ENCODE data around the gene RAB1A. TPM values are rescaled to one million over a fixed set of nuclear protein-coding genes. Genes with fewer than 3 reads are reported as not detected.

RAB1A gene
- 98.8 and 105 TPM in 2 replicates for total RNA-seq

DNA sequence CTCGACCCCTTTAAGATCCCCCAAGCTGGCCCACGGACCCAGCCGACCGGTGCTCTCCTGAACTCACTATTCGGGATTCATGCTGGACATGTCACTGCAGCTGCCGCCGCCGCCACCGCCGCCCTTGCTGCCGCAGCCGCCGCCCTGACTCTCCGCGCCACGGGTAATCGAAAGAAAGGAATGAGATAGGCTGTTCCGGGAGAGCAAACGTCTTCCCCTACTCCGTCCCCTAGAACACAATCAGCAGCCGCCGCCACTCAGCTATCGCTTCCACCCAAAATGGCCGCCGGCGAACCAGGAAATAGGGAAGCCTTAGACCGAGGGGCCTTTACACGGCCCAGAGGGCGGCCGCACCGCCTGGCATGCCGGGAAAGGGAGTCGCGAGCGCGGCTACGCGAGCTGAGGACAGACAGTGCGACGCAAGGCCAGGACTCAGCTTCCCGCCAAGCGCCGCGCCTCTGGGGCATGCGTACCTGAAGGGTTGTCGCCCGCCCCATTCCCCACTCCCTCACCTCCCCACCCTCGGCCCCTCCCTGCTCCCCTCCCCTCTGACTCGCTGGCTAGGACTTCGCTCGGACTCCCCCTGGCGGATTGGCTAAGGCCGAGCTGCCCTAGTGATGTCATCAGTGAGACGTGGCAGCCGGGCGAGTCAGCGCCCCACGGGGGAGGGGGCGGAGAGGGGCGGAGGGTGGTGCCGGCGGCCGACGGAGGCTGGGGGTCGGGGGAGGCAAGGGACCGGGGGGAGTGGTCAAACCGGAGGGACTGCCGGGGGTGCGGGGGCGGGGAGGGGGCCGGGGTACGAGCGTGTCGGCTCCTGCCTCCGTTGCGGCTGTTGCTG is at the start of gene RAB1A:
TSS of gene RAB1A (minus strand) at position 281 of the 838 bp plus-strand sequence. CDS start at position 90, 191 bp downstream.

GRCh38 chr2:65056215-65057053 is 73.5 kb downstream of the RAB1A start, which contains the start of gene CEP68:
TSS of gene CEP68 (plus strand) at chr2:65056416. CDS start at chr2:65069445, 13,029 bp downstream.

Small RNAs within 50 kb of the gene (small RNA-seq; reads per million reads assigned to genes)
- gene RF00090, result not detected

Other genes with a start within 250 kb of the RAB1A start
- 59.7 and 83.9 TPM in 2 replicates for gene SLC1A4, start 140.7 kb downstream of the RAB1A start, total RNA-seq
- 11.5 and 15.0 TPM in 2 replicates for gene CEP68, start 73.7 kb downstream of the RAB1A start, total RNA-seq
- gene ACTR2, start 97.7 kb upstream of the RAB1A start, total RNA-seq, result 159 and 162 TPM in 2 replicates